ENCODE data around the gene ASPM.

Gene ASPM

GRCh38 chr1:197092491-197093023 lies 53.9 kb downstream of the ASPM start:
- H3K27me3 Mint-ChIP-seq (ENCODE audit: low read depth), result no peaks in the 10 kb centered on the region
- no peaks in the 10 kb centered on the region for H3K9me3 Mint-ChIP-seq
- DNase-seq (ENCODE audit: low spot score), result no peak
- peaks cover 67% of the 10 kb centered on the region for H3K36me3 Mint-ChIP-seq (ENCODE audit: low read depth)
- peaks cover 5% of the 10 kb centered on the region for H3K4me1 Mint-ChIP-seq (ENCODE audit: low read depth)
- H3K27ac Mint-ChIP-seq, result no peak overlapping the region
- no peak overlapping the region for H3K4me3 Mint-ChIP-seq

GRCh38 chr1:197083474-197083873 lies 63.0 kb downstream of the ASPM start:
- H3K4me3 Mint-ChIP-seq, result no peak overlapping the region
- peaks cover 33% of the 10 kb centered on the region for H3K9me3 Mint-ChIP-seq
- H3K27me3 Mint-ChIP-seq (ENCODE audit: low read depth), result no peaks in the 10 kb centered on the region
- H3K27ac Mint-ChIP-seq, result no peak overlapping the region
- H3K36me3 Mint-ChIP-seq (ENCODE audit: low read depth), result peaks cover 71% of the 10 kb centered on the region
- DNase-seq (ENCODE audit: low spot score), result no peak
- H3K4me1 Mint-ChIP-seq (ENCODE audit: low read depth), result no peaks in the 10 kb centered on the region

DNA sequence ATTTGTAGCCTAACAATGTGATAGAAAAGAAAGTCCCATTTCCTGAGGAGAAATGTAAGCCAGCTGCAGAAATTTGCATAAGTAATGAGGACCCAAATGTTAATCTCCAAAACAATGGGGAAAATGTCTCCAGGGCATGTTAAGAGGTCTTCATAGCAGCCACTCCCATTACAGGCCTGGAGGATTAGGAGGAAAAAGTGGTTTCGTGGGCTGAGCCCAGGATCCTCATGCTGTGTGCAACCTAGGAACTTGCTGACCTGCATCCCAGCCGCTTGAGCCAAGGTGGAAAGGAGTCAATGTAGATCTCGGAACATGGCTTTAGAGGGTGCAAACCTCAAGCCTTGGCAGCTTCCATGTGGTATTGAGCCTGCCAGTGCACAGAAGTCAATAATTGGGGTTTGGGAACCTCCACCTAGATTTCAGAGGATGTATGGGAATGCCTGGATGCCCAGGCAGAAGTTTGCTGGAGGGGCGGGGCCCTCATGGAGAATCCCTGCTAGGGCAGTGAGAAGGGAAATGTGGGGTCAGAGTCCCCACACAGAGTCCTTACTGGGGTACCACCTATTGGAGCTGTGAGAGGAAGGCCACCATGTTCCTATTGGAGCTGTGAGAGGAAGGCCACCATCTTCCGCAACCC lies 65.2 kb downstream of the ASPM start:
- peaks cover 54% of the 10 kb centered on the region for H3K36me3 Mint-ChIP-seq (ENCODE audit: low read depth)
- H3K27ac Mint-ChIP-seq, result no peak overlapping the region
- no peaks in the 10 kb centered on the region for H3K27me3 Mint-ChIP-seq (ENCODE audit: low read depth)
- no peak overlapping the region for H3K4me3 Mint-ChIP-seq
- no peak for DNase-seq (ENCODE audit: low spot score)
- H3K9me3 Mint-ChIP-seq, result peaks cover 33% of the 10 kb centered on the region
- H3K4me1 Mint-ChIP-seq (ENCODE audit: low read depth), result no peaks in the 10 kb centered on the region

GRCh38 chr1:197080323-197080722 lies 66.1 kb downstream of the ASPM start:
- Mint-ChIP-seq H3K4me3 (no peak overlapping the region), H3K27me3 (ENCODE audit: low read depth) (peaks cover 4% of the 10 kb centered on the region), H3K36me3 (ENCODE audit: low read depth) (peaks cover 48% of the 10 kb centered on the region), H3K4me1 (ENCODE audit: low read depth) (no peaks in the 10 kb centered on the region), H3K9me3 (peaks cover 33% of the 10 kb centered on the region), H3K27ac (no peak overlapping the region)
- DNase-seq (ENCODE audit: low spot score), result no peak

- Mint-ChIP-seq H3K9me3 (peaks cover 15% of the 10 kb centered on the region), H3K27me3 (ENCODE audit: low read depth) (peaks cover 5% of the 10 kb centered on the region), H3K4me3 (no peak overlapping the region), H3K4me1 (ENCODE audit: low read depth) (no peaks in the 10 kb centered on the region), H3K36me3 (ENCODE audit: low read depth) (peaks cover 12% of the 10 kb centered on the region), H3K27ac (no peak overlapping the region)
- no peak for DNase-seq (ENCODE audit: low spot score)
Measured at GRCh38 chr1:197076585-197076984, 69.9 kb downstream of the ASPM start.

DNA sequence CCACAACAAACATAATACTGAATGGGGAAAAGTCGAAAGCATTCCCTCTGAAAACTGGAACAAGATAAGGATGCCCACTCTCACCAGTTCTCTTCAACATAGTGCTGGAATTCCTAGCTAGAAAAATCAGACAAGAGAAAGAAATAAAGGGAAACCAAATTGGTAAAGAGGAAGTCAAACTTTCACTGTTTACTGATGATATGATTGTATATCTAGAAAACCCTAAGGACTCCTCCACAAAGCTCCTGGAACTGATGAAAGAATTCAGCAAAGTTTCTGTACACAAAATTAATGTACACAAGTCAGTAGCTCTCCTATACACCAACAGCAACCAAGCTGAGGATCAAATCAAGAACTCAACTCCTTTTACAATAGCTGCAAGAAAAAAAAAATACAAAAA lies 72.5 kb downstream of the ASPM start:
- H3K9me3 Mint-ChIP-seq, result peaks cover 5% of the 10 kb centered on the region
- H3K4me3 Mint-ChIP-seq, result no peak overlapping the region
- H3K27ac Mint-ChIP-seq, result no peak overlapping the region
- H3K36me3 Mint-ChIP-seq (ENCODE audit: low read depth), result no peaks in the 10 kb centered on the region
- H3K27me3 Mint-ChIP-seq (ENCODE audit: low read depth), result peaks cover 5% of the 10 kb centered on the region
- no peaks in the 10 kb centered on the region for H3K4me1 Mint-ChIP-seq (ENCODE audit: low read depth)
- no peak for DNase-seq (ENCODE audit: low spot score)

DNA sequence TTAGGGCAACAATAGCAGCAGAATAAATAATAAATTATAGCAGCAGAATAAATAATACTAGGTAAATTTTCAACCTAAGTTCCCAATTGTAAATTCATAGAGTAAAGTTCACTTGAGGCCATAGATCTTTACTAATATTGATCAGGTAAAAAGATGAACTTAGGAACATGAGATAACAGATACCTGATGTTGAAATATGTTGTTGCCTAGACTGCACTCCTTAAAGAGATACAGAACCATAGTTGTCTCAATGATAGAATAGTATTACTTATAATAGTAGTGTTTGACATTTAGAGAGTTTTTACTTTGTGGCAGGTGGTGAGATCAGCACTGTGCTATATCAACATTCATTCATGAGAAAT lies 79.0 kb downstream of the ASPM start:
- H3K4me3 Mint-ChIP-seq, result no peak overlapping the region
- H3K36me3 Mint-ChIP-seq (ENCODE audit: low read depth), result no peaks in the 10 kb centered on the region
- H3K27ac Mint-ChIP-seq, result no peak overlapping the region
- peaks cover 5% of the 10 kb centered on the region for H3K9me3 Mint-ChIP-seq
- H3K4me1 Mint-ChIP-seq (ENCODE audit: low read depth), result peaks cover 2% of the 10 kb centered on the region
- H3K27me3 Mint-ChIP-seq (ENCODE audit: low read depth), result peaks cover 2% of the 10 kb centered on the region
- DNase-seq (ENCODE audit: low spot score), result no peak

GRCh38 chr1:197066719-197067456 lies 79.6 kb downstream of the ASPM start, which contains the start of gene F13B:
Gene F13B, minus strand, starts transcription at chr1:197067260. Its CDS starts 37 bp downstream, at chr1:197067223.
- Mint-ChIP-seq H3K4me1 (ENCODE audit: low read depth) (peaks cover 6% of the 10 kb centered on the region), H3K9me3 (peaks cover 5% of the 10 kb centered on the region), H3K4me3 (no peak within 1 kb of the TSS), H3K27me3 (ENCODE audit: low read depth) (no peaks in the 10 kb centered on the region), H3K27ac (no peak within 1 kb of the TSS), H3K36me3 (ENCODE audit: low read depth) (no peaks in the 10 kb centered on the region)
- DNase-seq (ENCODE audit: low spot score), result no peak

GRCh38 chr1:197066277-197066676 lies 80.2 kb downstream of the ASPM start:
- no peaks in the 10 kb centered on the region for H3K36me3 Mint-ChIP-seq (ENCODE audit: low read depth)
- peaks cover 6% of the 10 kb centered on the region for H3K4me1 Mint-ChIP-seq (ENCODE audit: low read depth)
- DNase-seq (ENCODE audit: low spot score), result no peak
- no peak overlapping the region for H3K27ac Mint-ChIP-seq
- H3K27me3 Mint-ChIP-seq (ENCODE audit: low read depth), result no peaks in the 10 kb centered on the region
- peaks cover 5% of the 10 kb centered on the region for H3K9me3 Mint-ChIP-seq
- no peak overlapping the region for H3K4me3 Mint-ChIP-seq

GRCh38 chr1:197065559-197065958 lies 80.9 kb downstream of the ASPM start:
- H3K27ac Mint-ChIP-seq, result no peak overlapping the region
- no peak for DNase-seq (ENCODE audit: low spot score)
- H3K9me3 Mint-ChIP-seq, result peaks cover 5% of the 10 kb centered on the region
- peaks cover 6% of the 10 kb centered on the region for H3K4me1 Mint-ChIP-seq (ENCODE audit: low read depth)
- no peaks in the 10 kb centered on the region for H3K36me3 Mint-ChIP-seq (ENCODE audit: low read depth)
- no peak overlapping the region for H3K4me3 Mint-ChIP-seq
- H3K27me3 Mint-ChIP-seq (ENCODE audit: low read depth), result no peaks in the 10 kb centered on the region

DNA sequence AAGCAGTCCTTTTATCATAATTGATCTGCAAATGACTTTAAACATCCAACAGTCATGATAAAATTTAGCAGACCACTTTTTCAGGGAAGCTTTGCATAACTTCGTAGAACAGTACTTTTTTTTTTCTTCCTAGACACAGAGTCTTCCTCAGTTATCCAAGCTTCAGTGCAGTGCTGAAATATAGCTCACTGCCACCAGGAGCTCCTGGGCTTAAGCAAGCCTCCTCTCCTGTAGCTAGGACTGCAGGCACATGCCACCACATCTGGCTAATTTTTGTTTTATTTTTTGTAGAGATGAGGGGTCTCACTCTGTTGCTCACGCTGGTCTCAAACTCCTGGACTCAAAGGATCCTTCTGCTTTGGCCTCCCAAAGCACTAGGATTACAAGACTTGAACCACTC lies 83.3 kb downstream of the ASPM start:
- Mint-ChIP-seq H3K36me3 (ENCODE audit: low read depth) (no peaks in the 10 kb centered on the region), H3K4me1 (ENCODE audit: low read depth) (peaks cover 6% of the 10 kb centered on the region), H3K4me3 (no peak overlapping the region), H3K27ac (no peak overlapping the region), H3K27me3 (ENCODE audit: low read depth) (peaks cover 3% of the 10 kb centered on the region), H3K9me3 (no peaks in the 10 kb centered on the region)
- DNase-seq (ENCODE audit: low spot score), result no peak

GRCh38 chr1:197062692-197063091 lies 83.8 kb downstream of the ASPM start:
- no peak overlapping the region for H3K4me3 Mint-ChIP-seq
- H3K9me3 Mint-ChIP-seq, result no peaks in the 10 kb centered on the region
- no peak for DNase-seq (ENCODE audit: low spot score)
- peaks cover 6% of the 10 kb centered on the region for H3K4me1 Mint-ChIP-seq (ENCODE audit: low read depth)
- H3K27ac Mint-ChIP-seq, result no peak overlapping the region
- peaks cover 3% of the 10 kb centered on the region for H3K27me3 Mint-ChIP-seq (ENCODE audit: low read depth)
- no peaks in the 10 kb centered on the region for H3K36me3 Mint-ChIP-seq (ENCODE audit: low read depth)

DNA sequence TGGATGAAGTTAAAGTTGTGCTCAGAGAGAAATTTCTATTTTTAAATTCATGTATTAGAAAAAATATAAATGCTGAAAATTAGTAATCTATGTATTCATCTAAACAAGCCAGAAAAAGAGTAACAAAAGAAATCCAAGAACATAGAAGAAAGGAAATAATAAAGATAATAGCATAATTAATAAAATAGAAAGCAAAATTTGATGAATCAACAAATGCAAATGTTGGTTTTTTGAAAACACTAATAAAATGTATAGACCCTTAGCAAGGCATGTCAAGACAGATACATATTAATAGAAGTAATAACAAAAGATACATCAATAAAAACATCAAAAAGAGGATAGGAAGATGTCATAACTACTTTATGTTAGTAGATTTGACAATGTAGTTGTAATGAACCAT lies 97.4 kb downstream of the ASPM start:
- H3K27me3 Mint-ChIP-seq (ENCODE audit: low read depth), result peaks cover 3% of the 10 kb centered on the region
- H3K9me3 Mint-ChIP-seq, result no peaks in the 10 kb centered on the region

GRCh38 chr1:197042676-197043341 lies 103.7 kb downstream of the ASPM start:
- H3K9me3 Mint-ChIP-seq, result no peaks in the 10 kb centered on the region
- H3K27me3 Mint-ChIP-seq (ENCODE audit: low read depth), result peaks cover 8% of the 10 kb centered on the region
- no peak overlapping the region for H3K27ac Mint-ChIP-seq
- H3K36me3 Mint-ChIP-seq (ENCODE audit: low read depth), result no peaks in the 10 kb centered on the region
- DNase-seq (ENCODE audit: low spot score), result no peak
- peaks cover 4% of the 10 kb centered on the region for H3K4me1 Mint-ChIP-seq (ENCODE audit: low read depth)
- H3K4me3 Mint-ChIP-seq, result no peak overlapping the region

More for the DNA sequence above, 97.4 kb downstream of the ASPM start:
- H3K4me1 Mint-ChIP-seq (ENCODE audit: low read depth), result no peaks in the 10 kb centered on the region
- no peaks in the 10 kb centered on the region for H3K36me3 Mint-ChIP-seq (ENCODE audit: low read depth)
- H3K27ac Mint-ChIP-seq, result no peak overlapping the region
- H3K4me3 Mint-ChIP-seq, result no peak overlapping the region
- DNase-seq (ENCODE audit: low spot score), result no peak

All from T-helper 2 cell treated with Interferon-gamma antibody and Interleukin-4, amounts not matched to agents 5 μg/mL and 100 μg/mL, for 36 hours (primary cell).